Left kidney (tissue), 2 donors: Measurements from ENCODE around the gene PLEK. TPM values are rescaled to one million over a fixed set of nuclear protein-coding genes. Genes with fewer than 3 reads are reported as not detected.

ENCODE experiments used
- DNase-seq: peaks from one replicate; pipeline ENCODE4 v3.0.0-alpha.2; 2013
- polyA plus RNA-seq: library from polyadenylated mRNA; unstranded; fragments of 120-200 nt; gene quantifications from one replicate; pipeline ENCODE4 v1.2.1, GENCODE V29; 2013; ENCODE audit not compliant: insufficient read length

Gene PLEK
- polyA plus RNA-seq, 1 donor, result 4.7 TPM

DNA sequence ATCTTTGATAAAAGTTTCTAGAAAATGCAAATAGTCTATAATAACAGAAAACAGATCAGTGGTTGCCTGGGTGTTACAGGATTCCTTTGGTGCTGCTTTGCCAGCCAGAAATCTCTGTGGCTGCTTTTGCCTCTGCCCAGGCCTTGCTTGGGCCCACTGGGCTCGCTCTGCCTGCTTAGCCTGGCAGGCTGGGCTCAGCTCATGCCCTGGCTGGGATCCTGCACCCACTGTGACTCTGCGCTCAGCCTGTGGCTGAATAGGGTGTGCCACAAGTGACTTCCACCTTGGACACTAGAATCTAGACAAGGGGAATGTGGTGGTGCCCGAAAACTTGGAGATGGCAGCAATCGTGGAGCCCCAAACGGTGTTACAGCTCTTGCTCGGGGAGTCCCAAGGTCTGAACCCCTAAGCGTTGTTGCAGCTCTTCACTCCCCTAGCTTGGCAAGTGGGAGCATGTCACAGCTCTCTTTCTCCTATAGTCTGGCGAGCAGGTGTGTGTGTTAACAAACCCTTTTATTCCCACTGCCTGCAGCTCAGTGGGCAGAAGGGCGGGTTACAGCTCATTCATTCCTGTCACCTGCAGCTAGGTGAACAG is 51.1 kb downstream of the PLEK start:
- DNase-seq, result no peak

DNA sequence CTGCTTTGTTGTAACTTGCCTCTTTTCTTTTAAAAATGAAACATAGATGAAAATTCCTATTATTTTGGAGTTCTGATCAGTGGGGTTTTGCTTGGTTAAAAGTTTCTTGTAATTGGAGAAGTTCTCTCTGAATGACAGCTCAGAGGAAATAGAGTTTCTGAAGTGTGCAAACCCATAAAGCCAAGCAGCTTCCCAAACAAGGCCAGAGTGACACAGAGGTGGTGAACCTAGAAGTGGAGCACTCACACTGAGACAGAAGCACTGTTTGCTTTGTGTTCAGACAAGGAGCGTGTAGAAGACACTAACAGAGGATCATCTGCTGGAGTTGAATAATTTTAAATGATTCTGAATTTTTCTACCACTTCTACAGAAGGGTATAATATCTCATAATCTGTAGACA is 52.8 kb downstream of the PLEK start:
- DNase-seq, result no peak

DNA sequence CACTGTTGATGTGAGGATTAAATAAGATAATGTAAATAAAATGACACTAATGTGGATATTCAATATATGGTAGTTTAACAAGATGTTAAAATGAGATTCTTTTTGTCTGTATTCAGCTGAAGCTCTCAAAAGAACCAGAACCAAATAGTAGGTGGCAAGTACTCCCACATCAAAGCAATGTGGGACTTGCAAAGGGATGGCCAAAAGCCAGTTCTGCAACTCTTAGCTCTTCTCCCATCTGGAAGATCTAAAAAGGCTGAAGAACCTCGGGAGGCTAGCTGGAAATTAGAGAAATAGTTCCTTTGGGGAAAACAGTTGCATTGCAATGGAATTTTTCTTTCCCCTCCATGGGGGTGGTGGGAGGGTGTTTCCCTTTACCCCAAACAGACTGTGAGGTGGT is 53.3 kb downstream of the PLEK start:
- DNase-seq, result no peak

DNA sequence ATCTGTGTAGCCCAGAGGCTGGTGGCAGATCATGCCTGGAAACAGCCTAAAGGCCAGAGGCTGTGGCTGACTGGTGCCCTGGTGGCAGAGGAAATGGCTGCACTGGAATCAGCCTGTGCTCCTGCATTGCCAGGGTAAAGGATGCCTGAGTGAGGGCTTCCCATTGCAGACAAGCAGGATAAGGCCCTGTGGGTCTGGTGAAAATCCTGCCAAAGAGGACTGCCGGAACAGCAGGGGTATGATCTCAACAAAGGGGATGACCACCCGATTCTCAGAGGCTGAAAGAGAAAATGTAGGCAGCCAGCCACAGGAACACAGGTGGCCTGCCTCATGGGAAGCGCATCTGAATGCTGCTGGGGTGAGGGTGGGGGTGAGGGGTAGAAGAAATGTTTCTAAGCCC is 53.8 kb downstream of the PLEK start:
- no peak for DNase-seq

DNA sequence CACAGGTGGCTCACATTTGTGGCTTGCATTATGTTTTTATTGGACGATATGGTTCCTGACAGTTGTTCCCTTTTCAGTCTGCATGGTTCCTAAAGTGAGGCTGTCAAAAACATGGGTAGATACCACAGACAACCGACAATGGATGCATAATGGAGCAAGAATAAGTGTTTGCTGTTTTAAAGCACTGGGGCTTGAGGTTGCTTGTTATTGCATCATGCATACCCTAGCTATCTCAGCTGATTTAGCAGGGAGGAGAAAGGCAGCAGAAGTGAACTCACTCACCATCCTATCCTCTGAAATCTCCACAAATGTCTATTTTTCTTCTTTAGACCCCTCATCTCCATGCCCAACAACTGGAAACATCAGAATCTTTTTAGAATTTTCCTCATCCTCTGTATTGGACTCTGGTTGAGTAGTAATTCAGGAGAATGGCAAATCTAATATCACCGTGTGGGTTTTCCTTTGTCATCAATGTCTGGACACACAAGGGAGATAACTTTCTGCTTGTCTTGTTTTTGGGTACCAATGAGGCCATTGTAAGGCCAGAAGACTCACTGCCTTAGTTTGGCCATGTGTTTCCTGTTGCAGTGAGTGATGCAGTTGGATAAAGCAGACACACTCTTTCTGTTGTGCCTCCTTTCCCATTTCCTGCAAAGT is 55.3 kb downstream of the PLEK start:
- no peak for DNase-seq

DNA sequence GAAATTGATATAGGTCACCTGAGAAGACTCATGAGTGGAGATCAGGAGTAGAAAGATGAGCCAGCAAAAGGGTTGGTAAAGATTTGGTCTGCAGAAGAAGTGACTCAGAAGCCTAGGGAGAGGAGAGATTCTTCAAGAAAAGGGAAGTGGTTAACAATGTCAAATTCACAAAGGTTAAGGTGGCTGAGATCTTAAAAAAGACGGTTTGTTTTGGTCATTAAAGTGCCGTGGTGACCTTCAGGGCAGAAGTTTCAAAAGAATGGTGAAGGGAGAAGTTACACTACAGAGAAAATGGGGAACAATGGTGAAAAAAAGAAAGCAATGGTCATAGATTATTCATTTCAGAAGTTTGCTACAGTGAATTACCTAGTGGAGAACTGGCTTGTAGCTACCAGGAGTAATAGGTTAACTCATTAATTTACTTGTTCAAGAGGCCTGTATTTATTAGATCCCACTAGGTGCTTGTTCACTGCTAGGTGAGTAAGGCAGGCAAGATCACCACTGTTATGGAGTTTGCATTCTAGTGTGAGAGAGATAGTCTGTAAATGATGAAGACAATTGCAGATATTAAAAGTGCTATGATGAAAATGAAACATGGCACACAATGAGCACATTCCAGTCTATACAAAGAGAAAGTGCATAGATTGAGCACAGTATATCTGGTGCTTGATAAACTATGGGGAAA is 59.0 kb downstream of the PLEK start:
- no peak for DNase-seq

DNA sequence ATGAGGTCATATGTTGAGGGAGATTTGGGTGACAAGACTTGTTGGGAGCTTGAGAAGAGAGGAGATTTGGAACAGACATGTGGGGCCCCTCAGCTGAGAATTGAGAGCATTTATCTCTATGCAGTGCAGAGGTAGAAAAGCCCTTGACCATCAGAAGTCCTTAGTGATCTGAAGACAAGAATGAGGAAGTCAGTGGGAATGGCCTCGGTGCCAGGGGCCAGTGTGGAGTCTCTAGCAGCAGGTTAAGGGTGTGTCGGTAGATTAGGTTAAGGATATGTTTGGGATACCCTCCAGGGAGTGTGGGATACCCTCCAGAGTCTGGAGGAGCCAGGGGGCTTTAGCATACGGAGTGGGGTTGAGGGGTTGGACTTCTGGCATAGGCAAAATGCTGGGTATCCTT is 60.4 kb downstream of the PLEK start:
- no peak for DNase-seq

DNA sequence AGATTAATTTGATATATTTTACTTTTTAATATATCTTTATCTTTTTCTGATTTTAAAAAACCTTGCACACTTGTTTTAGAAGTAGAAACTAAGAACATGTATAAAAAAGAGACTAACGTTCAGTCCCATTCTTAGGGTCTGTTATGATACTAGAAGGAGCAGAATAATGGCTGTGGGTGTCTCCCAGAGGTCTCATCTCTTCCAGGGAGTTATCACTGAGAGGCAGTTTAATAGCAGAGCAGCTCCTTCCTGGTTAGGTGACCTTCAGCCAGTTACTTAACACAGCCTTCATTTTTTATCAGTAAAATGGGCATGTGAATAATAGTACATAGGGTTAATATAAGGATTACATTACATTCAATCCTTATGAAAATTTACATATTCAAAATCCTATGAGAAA is 61.4 kb downstream of the PLEK start:
- no peak for DNase-seq

DNA sequence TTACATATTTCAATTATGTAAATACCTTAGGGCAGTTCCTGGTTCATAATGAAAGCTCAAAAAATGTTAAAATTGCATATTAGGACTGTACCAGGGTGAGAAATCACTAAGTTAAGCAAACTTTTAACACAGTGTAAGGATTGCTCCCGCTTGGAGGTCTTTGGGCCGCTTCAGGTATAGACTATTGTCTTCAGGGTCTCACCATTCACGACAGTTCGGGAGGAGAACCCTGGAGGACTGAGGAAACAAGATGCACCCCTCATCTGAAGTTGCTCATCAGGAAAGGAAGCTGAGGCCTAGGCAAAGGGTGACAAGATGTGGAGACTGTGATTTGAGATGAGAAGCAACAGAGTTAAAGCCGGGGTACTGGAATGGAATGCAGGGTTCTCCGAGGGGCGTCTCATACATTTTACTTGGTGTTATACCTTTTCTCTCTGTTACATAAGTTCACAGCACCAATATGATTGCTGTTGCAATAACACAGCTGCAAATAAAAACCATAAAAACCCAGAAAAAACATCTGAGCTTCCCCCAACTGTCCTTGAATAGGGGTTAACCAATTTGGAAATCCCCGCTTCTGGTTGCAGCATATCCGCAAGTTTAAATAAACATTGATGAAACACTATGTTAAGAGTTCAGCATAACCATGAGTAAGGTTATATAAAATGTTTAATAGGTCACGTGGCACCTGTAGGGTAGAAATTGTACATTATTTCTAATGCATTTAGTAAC is 61.9 kb downstream of the PLEK start:
- no peak for DNase-seq

DNA sequence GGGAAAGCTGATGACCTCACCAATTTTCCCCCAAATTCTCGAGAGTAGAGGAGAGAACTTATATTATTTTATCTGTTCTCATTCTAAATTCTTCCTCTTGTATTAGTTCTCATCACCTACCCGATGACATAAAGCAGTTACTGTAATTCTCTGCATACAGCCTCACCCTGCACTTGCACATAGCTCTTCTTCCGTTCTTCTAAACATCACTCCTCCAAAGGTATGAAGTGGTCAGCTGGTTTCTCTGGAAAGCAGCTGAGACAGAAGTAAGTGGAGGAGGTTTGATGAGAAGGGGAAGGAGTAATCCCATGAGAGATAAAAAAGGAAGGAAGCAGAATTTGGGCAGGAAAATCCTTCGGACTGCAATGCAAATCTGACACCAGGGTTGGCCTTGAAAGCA is 63.0 kb downstream of the PLEK start:
- DNase-seq, result no peak

DNA sequence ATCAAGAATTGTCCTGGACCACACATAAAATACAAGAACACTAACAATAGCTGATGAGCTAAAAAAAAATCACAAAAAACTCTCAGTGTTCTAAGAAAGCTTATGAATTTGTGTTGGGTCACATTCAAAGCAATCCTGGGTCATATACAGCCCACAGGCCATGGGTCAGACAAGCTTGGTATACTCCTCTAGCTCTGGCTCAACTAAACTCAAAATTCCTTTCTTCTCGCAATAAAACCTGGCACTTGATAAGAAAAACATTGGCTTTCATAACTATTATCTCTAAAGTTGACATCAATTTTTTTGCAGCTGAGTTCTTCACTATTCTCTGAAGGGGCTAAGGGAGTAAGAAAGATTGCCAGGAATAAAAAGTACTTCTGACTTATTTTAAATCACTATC is 63.7 kb downstream of the PLEK start:
- DNase-seq, result no peak

DNA sequence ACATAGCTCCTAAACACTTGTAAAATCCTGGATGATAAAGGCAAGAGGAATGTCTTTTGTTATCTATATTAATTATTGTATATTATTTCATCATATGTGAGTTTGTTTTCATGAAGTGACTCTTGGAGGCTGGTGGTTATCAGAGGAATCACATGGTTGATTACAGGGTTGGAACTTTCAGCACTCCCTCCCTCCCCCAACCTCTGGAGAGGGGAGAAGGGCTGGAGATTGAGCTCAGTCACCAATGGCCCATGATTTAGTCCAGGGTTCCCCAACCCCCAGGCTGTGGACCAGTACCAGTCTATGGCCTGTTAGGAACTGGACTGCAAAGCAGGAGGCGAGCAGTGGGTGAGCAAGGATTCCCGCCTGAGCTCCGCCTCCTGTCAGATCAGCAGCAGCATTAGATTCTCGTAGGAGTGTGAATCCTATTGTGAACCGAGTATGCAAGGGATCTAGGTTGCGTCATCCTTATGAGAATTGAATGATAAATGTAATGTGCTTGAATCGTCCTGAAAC is 64.3 kb downstream of the PLEK start:
- DNase-seq, result no peak

DNA sequence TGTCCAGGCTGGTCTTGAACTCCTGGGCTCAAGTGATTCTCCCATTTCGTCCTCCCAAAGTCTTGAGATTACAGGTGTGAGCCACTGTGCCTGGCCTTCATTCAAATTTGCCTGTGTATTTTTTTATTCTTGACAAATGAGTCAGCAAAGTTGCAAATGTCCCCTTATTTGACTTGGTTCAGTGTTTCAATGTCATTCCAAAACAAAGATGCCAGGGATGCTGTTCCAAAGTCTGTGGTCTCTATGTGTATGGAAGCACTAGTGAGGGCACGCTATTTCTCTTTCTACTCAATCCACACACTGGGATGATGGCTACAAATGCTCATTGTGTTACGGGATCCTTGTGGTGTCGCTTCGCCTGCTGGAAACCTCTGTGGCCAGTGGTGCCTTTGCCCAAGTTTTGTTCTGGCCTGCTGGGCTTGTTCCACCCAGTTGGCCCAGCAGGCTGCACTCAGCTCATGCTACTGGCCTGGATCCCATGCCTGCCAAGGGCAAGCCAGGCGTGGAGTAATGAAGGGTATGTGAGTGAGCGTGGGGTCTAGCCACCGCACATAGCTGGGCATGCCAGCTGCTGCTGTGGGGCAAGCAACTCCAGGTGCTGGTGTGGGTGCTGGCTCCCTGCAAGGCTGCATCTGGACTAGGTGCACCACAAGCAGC is 66.4 kb downstream of the PLEK start:
- no peak for DNase-seq

DNA sequence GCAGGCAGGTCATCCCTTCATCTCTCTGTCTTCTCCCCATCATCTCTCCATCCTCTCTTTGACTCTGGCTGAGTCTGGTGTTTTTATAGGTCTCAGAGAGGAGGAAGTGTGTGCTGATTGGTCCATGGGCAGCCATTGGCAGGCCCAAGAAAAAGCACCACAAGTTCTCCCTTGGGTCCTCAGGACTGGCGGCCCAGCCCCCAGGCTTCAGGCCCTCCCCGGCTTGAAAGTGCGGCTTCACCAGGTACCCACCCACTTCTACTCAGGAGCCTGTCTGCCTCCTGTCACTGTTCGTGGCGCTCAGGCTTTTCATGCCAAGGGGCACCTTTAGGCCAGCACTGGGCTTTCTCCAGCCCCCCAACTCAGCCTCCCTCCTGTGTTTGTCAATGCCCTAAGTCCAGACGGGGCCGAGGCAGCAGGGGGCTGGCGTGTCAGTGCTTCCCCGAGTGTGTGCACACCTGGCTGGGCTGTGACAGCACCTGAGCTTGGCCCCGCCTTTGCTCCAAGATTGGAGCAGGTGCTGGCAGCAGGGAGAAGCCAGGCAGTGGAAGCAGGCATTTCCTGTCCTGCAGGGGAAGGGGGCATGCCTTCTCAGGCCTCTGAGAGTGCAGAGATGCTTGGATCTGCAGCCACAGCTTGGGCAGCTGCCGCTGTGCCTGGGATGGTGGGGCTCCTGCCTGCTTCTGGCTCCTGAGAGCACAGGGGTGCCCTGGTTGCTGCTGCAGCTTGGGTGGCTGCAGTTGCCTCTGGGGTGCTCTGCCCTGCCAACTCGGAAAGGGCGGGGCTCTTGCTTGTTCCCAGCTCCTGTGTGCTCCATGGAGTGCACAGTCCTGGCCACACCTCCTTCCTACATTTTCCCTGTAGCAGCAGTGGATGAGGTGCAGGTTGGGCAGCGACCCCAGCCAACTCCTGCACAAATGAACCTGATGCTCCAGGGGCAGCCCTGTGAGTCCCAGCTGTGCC is 67.9 kb downstream of the PLEK start:
- no peak for DNase-seq

DNA sequence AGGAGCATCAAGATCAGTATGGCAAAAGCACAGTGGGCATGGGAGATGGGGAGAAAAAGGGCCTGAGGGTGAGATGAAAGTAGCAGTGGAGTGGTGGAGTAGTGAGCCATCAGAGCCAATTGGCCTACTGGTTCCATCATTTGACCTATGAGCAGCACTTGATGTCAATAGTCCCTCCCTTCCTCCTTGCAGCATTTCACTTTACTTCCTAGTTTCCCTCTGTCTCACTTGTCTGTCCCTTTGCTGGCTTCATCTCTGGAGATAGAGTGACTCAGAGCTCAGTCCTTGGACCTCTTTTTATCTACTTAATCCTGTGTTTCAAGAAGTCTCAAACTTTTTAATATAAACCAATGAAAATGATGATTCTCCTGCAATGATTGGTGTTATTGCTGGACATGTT is 69.9 kb downstream of the PLEK start:
- no peak for DNase-seq

DNA sequence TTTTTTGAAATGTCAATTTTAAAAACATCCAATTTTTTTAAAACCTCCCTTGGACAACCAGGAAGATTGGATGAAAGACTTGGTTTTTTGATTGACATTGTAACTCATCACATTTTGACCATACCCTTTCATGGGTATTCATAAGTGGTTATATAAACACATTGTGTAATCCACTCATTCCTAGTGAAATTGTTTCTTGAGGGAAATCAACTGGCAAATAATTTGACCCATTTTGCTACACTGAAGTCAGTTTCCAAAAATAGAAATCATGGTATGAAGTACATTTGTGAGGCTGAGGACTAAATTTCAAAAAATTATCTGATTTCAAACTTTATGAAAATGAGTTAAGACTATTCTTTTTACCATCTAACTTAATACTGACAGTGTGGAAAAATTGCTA is 70.5 kb downstream of the PLEK start:
- no peak for DNase-seq

DNA sequence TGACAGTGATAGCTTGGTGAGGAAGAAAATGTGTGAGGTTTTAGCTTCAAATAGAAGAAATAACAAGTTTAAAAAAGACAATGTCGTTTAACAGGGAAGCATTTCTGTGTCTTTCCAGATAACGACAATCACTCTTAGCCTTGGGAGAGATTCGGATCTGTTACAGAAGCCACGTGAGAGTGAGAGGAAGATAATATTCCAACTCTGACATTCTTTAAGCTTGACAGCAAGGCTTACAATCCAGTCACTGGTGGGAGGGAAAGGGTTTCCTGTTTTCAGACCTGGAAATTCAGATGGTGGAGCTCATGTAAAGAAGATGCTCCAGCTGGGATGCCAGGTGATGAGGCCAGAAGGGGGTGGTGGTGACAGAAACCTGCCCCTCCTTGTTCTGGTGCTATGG is 71.2 kb downstream of the PLEK start:
- DNase-seq, result no peak

DNA sequence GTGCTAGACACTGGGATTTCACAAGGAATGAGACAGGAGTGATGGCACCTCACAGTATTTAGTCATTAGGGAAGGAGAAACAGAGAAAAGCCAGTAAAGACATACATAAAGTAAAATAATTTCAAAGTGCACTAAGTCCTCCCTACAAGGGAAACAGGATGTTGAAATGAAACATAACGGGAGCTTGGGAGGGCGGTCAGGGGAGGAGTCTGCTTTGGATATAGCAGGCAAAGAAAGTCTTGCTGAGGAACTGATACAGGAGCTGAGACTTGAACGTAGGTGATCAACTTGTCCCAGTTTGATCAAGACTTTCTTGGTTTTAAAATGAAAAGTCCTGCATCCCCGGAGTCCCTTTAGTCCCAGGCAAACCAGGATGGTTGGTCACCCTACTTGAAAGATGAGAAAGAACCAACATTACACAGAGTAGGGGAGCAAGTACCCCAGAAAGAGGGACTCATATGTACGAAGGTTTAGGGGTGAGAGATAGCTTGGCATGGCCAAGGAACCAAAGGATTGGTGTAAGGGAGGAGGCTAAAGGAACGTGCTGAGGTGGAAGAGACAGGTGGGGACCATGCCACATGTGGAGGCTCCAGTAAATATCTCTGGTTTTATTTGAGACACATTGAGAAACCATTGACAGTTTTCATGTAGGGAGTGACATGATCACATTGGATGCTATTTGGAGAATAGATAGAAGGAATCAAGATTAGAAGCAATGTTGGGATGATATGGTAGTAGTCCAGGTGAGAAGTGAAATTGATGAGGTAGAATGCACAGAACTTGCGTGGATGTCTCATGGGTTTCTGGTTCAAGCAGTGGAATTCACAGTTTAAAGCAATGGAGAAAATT is 73.6 kb downstream of the PLEK start:
- DNase-seq, result no peak

DNA sequence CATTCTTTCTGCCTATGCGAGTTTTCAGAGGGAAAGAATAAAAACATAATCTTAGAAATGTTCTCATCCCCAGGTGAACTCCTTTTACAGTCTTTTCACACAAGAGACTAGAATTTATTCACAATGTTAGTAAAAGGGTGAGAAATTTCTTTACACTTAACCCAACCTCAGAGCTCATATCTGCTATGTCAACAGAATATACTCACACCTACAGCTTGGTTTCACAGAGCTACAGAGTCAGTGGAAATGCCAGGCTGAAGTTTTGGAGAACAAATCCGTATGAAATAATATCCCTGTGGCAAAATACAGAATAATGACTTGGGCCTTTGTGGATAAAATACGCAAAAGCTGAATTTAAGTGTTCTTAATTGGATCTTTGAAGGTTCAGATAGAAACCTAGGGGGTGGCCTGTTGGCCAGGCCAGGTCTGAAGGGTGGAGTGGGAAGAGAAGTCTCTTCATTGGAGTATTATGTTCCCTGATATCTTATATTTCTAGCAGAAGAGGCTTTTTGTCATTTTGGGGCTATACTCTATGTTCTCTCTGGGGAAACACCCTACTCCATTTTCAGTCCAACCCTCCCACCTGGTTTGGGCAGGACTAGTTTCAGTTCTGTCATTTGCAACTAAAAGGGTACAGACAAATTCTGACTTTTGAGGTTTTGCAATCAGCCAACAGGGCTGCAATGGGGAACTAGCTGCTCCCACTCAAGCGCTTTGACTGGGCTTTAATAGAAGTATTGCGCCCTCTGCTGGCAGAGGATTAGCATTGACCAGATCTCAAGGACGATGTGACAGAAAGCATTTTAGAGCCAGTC is 76.3 kb downstream of the PLEK start:
- DNase-seq, result peak; percentile 87
